Activated CD8-positive, alpha-beta memory T cell treated with anti-CD3 and anti-CD28 coated beads for 36 hours (primary cell): ENCODE measurements around the gene AARS1. TPM values are rescaled to one million over a fixed set of nuclear protein-coding genes. Genes with fewer than 3 reads are reported as not detected.
"Not testable (repeated sequence)": the region's sequence is repeated elsewhere in the genome, so short reads cannot be mapped to it uniquely, and the experiment has no call there.

Experiments
- CTCF ChIA-PET: fragments of 350-600 bp; sonication (Branson Sonifier 250); formaldehyde crosslinking; loops from one replicate; lab custom pipeline; 2021; ENCODE audit warnings: antibody characterized with exemption; lab: Charles Lee
- POLR2A ChIA-PET: fragments of 350-600 bp; sonication (Branson Sonifier 250); formaldehyde crosslinking; loops from one replicate; lab custom pipeline; 2021; ENCODE audit warnings: antibody characterized with exemption; lab: Charles Lee
- total RNA-seq, 2 experiments: library from RNA; stranded (reverse); gene quantifications; one replicate each; pipeline ENCODE4 v1.2.3, GENCODE V29; 2021

Gene AARS1
- 100 to 1,000 TPM; 162 to 164 TPM for total RNA-seq

DNA sequence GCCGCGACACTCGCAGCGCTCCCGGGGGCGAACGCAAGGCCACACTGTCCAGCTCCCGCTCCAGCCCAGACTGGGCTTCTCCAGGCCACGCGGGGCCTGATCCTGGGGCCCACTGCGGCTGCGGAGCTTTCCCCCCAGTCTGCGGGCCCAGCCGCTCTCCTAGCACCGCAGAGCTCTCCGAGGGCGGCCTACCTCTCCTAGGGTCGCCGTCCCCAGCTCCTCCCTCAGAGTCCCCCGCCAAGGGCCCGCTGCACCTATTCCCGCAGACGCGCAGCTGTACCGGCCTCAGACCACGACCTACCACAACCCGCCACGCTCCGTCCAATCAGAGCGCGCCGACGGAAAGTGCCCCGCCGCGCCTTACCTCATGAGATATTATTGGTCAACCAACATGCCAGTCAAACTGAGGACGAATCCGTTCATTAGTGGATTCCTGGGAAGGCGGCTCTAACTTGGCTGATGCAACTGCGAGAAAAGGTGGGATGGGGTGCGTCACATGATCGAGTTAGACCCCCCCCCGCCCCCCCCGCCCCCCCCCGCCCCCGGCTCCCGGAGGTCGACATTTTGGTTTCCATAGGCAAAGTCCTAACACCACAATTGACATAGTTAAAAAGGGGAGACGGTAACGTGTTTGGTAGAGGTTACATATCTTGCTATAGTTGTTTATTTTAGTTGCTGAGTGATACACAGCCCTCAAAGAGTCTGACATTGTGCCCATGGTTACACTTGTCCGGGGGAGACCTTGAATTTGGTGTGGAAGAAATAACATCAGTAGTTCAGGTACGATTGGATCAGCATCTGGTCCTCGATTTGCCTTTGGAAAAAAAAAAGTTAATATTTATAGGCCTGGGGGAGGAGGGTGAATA is at the start of gene AARS1:
AARS1 (minus strand) TSS at position 278 of the 866 bp plus-strand sequence. CDS start 6,743 bp downstream, outside the sequence.
- CTCF ChIA-PET: interaction anchor here (0.5 to 1.1 kb wide), 7 partner anchors 9 to 40 kb away, joined by 3 to 6 read pairs (median 3); partner anchors contain the start of gene EXOSC6
- POLR2A ChIA-PET: interaction anchor here (0.5 to 2.5 kb wide), 12 partner anchors 10 to 1304 kb away, joined by 3 to 37 read pairs (median 4); partner anchors contain the start of genes COG4, DDX19A, DDX19B and EXOSC6

DNA sequence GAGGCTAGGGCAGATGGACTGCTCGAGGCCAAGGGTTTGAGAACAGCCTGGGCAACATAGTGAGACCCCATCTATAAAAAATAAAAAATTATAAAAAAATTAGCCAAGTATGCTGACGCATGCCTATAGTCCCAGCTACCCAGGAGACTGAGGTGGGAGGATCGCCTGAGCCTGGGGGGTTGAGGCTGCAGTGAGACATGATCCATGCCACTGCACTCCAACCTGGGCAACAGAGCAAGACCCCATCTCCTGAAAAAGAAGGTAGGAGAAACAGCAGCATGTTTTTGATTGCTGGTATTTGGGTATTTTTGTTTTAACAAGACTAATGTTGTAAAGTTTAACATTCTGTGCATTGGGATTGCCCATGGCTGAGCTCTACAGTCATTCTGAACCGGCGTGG is 48.5 kb upstream of the AARS1 start:
- ChIA-PET POLR2A (no interaction called here), CTCF (no interaction called here)

DNA sequence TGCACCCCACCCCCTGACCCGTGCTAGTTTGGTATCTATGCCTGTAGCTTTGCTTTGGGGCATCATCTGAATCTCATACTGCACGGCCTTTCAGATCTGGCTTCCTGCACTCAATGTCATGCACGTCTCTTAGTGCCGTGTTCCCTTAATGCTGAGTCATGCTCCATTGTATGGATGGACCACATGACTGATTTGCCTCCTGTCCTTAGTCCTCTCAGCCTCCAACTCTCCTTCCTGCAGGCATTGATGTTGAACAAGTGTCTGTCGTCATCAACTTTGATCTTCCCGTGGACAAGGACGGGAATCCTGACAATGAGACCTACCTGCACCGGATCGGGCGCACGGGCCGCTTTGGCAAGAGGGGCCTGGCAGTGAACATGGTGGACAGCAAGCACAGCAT is 43.4 kb upstream of the AARS1 start:
- CTCF ChIA-PET, POLR2A ChIA-PET: not testable (repeated sequence)

DNA sequence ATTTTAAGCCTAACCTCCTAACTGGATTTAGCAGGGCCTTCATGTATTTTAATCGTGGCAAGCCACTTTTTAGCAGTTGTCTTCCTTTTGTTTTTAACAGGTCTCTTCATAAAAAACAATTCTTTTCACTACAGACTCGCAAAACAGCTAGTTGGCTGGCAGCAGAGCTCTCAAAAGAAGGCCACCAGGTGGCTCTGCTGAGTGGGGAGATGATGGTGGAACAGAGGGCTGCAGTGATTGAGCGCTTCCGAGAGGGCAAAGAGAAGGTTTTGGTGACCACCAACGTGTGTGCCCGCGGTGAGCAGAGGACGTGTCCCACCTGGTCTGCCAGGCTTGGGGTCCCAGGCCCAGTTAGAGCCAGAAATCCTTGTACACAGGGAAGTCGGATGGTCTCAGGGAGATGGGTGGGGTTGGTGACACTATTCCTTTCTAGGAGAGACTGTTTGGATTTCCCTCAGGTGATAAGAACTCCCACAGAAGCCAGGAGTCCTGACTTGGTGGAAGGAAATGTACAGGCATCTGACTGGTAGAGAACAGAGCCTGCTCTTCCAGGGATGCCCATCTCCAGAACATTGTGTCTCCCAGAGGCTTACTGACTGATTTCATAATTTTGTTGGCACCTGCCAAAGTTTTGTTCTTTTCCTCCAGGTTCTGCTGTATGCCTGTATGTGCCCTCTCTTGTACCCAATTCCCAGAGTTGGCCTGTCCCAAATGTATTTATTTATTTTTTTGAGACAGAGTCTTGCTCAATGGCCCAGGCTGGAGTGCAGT is 42.5 kb upstream of the AARS1 start:
- ChIA-PET CTCF (interaction anchor here (1.0 kb wide), 1 partner anchor 322 kb away, joined by 3 read pairs; no protein-coding TSS in a partner anchor), POLR2A (interaction anchor here (1.7 kb wide), 1 partner anchor 15 kb away, joined by 4 read pairs; the partner anchor contains the start of gene DDX19A)

DNA sequence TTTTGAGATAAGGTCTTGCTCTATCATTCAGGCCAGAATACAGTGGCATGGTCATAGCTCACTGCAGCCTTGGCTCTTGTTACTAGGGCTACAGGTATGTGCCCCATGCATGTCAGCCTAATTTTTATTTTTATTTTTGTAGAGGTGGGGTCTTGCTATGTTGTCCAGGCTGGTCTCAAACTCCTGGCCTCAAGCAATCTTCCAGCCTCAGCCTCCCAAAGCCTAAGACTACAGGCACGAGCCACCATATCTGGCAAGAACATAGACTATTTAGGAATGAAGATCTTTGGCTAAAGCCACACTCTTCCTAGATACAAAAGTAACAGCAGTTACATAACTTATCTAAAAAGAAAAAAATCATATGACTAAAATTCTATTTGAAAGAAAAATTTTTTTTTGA is 41.8 kb upstream of the AARS1 start:
- POLR2A ChIA-PET: interaction anchor here (1.7 kb wide), 1 partner anchor 16 kb away, joined by 4 read pairs; the partner anchor contains the start of gene DDX19A
- CTCF ChIA-PET: interaction anchor here (0.6 kb wide), 2 partner anchors 62 to 342 kb away, joined by 3 read pairs; no protein-coding TSS in a partner anchor

DNA sequence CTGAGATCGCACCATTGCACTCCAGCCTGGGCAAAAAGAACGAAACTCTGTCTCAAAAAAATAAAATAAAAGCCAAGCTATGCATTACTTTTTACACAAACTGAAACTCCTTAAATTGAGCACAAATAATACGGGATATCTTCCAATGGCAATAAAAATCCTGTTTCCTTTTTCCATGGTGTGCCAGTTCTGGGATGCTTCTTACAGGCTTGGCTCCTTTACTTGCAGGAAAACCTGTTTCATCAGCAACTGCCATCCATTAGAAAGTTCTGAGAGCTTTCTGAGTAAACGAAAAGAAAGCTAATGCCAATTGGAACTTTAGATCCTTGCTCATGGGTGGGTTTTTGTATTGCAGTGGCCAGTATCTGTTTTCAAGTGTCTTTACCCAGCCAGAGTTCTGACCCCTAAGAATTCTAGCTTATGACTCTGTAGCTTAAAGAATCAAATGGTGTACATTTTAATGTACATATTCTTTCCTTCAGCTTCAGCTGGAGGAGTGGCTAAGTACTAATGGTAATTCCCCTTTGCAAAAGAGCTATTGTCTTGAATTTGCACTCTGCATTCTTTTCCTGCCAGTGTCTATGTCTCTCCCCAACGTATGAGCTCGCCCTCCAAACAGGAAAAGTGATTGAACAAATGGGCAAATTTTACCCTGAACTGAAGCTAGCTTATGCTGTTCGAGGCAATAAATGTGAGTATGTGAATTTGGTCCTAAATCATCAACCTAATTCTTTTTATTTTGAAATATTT is 35.9 kb upstream of the AARS1 start:
- ChIA-PET CTCF (no interaction called here), POLR2A (no interaction called here)

DNA sequence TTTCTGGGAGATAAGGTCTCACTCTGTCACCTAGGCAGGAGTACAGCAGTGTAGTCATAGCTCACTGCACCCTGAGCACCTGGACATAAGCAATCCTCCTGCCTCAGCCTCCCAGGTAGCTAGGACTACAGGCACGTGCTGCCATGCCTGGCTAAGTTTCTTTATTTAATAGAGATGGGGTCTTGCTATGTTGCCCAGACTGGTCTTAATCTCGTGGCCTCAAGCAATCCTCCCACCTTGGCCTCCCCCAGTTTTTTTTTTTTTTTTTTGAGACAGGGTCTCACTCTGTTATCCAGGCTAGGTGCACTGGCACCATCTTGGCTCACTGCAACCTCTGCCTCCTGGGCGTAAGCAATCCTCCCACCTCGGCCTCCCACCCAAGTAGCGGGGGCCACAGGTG is 30.8 kb upstream of the AARS1 start:
- ChIA-PET CTCF (no interaction called here), POLR2A (no interaction called here)

DNA sequence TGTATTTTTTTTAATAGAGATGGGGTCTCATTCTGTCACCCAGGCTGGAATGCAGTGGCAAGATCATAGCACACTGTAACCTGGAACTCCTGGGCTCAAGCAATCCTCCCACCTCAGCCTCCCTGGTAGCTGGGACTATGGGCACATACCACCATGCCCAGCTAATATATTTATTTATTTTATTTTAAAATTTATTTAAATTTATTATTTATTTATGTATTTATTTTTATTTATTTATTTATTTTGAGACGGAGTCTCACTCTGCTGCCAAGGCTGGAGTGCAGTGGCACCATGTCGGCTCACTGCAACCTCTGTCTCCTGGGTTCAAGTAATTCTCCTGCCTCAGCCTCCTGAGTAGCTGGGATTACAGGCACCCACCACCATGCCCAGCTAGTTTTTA is 18.4 kb upstream of the AARS1 start:
- POLR2A ChIA-PET: not testable (repeated sequence)

DNA sequence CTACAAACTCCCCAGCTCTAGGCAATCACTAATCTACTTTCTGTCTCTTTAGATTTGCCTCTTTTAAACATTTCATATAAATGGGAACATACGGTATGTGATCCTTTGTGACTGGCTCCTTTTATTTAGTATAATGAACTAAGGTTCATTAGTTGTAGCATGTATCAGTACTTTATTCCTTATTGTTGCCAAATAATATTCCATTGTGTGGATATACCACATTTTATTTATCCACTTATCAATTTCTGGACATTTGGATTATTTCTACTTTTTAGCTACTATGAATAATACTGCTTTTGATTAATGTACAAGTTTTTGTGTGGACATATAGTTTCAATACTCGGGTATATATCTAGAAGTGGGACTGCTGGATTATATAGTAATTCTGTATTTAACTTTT is 17.6 kb upstream of the AARS1 start:
- ChIA-PET POLR2A (no interaction called here), CTCF (interaction anchor here (0.8 to 1.2 kb wide), 3 partner anchors 9 to 23 kb away, joined by 3 read pairs; no protein-coding TSS in a partner anchor)

More for the DNA sequence above, 18.4 kb upstream of the AARS1 start:
- CTCF ChIA-PET: interaction anchor here (1.1 to 1.3 kb wide), 3 partner anchors 10 to 45 kb away, joined by 3 read pairs; no protein-coding TSS in a partner anchor

DNA sequence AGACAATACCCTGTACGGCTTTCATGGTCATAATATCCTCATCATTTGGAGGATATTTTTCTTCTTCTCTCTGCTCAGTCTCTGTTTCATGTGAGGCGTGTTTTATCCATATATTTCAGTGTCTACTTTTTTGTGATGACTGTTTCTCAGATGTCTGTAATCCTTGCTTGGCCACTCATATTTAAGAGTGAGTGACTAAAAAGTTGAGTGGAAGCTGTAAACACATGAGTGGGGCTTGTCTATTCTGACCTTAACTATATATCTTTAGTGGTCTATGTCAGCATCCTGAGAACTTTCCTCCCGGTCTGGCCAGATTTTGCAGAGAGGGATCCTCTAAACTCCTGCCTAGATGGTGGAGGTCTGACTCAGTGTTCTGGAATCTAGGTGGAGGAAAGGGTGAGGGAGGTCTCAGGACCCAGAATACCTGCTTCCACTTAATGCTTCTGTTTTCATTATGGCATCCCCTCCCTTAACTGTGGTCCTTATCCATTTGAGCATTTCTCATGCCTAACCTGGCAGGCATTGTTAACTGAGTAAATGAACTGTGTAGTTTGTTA is 15.7 kb upstream of the AARS1 start:
- CTCF ChIA-PET: interaction anchor here (0.6 kb wide), 1 partner anchor 1565 kb away, joined by 3 read pairs; no protein-coding TSS in a partner anchor
- POLR2A ChIA-PET: no interaction called here

DNA sequence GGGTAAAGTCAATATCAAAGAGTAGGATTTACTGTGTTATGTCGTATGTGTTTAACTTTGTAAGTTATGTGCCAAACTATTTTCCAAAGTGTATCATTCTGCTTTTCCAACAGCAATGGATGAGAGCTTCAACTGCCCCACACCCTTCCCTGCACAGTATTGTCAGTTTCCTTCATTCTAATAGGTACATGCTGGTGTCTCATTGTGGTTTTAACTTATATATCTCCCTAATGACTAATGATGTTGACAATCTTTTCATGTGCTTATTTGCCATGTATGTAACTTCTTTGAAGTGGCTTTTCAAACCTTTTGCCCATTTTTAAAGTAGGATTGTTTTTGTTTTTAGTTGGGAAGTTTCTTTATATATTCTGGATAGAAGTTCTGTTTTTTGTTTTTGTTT is 13.4 kb upstream of the AARS1 start:
- ChIA-PET POLR2A (interaction anchor here (0.6 kb wide), 1 partner anchor 189 kb away, joined by 7 read pairs; no protein-coding TSS in a partner anchor), CTCF (no interaction called here)

DNA sequence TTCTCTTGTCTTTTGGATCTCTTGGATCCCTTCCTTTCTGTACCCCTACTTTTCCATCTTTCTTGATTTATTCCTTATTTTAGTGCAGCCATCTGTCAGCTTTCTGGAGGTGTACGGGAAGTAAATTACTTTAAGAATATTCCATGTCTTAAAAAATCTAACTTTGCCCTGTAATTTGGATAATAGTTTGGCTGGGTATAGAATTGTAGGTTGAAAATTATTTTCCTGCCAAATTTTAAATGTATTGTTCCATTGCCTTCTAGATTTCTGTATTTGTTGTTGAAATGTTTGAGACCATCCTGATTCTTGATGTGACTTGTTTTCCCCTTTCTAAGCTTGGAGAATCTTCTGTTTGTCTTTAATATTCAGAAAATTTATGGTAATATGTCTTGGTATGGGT is 11.8 kb upstream of the AARS1 start:
- ChIA-PET POLR2A (no interaction called here), CTCF (no interaction called here)

DNA sequence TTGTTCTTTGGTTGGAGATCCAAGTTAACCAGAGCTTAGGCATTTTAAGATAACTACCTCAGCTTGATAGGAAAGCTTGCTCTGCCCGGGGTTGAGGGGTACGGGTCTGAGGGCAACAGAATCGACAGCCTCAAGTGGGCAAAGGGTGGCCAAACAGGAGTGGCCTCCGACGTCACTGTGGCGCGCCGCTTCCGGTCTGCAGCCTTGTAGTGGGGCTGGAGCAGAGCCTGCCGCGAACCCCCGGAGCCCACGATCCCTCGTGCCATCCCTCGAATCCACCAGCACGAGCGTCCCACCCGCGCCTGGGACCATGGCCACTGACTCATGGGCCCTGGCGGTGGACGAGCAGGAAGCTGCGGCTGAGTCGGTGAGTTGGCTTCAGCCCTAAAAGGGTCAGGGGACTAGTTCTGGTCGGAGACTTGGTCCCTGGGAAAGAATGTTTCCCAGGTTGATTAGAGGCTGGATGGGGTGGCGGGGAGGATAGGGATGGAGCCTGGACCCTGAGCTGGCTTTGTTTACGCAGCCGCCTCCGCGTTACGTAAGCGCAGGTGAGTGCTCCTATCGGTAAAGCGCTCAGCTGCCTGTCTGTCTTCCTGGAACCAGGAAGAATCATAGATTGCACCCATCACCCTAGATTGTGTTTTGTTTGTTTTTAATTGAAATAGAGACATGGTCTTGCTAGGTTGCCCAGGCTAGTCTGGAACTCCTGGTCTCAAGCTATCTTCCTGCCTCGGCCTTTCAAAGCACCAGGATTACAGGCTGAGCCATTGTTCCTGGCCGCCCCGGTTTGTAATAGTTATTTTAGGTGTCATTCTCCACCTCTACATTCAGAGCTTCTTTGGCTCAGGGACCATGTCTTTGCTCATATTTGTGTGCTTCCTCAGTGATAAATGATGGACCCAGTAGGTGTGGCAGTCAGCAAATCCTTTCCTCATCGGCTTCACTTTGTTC is 10.0 kb upstream of the AARS1 start, which contains the start of gene DDX19B:
DDX19B (plus strand) TSS at position 199 of the 951 bp plus-strand sequence; CDS start at position 311, 112 bp downstream.
- CTCF ChIA-PET: interaction anchor here (0.9 to 1.7 kb wide), 6 partner anchors 8 to 265 kb away, joined by 3 to 5 read pairs (median 4); partner anchors contain the start of genes AARS1 and DDX19A
- POLR2A ChIA-PET: interaction anchor here (0.5 to 2.2 kb wide), 4 partner anchors 10 to 81 kb away, joined by 3 to 37 read pairs (median 8); partner anchors contain the start of genes AARS1 and DDX19A

DNA sequence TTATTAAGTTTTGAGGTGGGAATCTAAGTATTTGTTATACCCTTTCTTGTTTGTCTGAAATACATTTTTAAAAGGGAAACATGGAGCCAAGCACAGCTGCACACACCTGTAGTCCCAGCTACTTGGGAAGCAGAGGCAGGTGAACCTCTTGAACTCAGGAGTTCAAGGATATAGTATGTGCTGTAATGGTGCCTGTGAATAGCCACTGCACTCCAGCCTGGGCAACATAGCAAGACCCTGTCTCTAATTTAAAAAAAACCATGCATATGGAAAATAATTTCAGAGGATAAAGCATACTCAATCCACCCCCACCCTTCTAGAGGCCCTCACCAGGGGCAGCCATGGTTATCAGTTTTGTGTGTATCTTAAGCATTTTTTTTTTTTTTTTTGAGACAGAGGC is 6.3 kb upstream of the AARS1 start:
- ChIA-PET POLR2A (interaction anchor here (0.7 to 0.8 kb wide), 2 partner anchors 114 to 239 kb away, joined by 5 to 7 read pairs; no protein-coding TSS in a partner anchor), CTCF (interaction anchor here (1.2 to 2.0 kb wide), 2 partner anchors 14 to 51 kb away, joined by 3 to 7 read pairs; partner anchors contain the start of gene DDX19A)

DNA sequence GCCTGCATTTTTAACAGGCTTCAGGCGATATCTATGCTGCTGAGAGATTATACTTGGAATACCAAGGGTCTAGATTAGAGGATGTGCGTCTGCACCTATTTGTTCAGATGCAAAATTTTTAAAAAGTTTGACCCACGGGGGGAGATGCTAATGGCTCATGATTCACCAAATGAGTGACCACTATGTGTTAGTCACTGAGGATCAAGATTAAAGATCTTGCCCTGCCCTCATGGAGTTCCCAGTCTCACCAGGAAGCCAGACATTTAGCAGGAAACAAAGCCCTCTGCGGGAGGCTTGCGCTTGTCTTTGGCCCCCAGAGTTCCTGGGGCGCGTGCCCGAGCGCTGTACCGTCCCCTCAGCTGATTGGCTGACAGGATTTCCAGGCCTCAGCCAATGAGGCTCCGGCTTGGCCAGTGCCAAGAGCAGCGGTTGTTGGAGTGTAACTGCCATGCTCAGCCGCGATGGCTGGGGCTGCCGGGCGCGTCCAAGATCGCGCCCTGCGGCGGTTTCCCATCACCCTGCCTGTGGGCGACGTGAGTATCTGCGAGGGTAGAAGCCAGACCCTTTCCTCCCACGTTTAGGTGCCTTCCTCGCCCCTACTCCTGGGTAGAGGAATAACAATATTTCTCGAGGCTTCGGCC is 5.2 kb upstream of the AARS1 start:
- CTCF ChIA-PET: interaction anchor here (0.7 to 2.0 kb wide), 2 partner anchors 52 to 138 kb away, joined by 7 to 8 read pairs; partner anchors contain the start of gene DDX19A
- POLR2A ChIA-PET: no interaction called here

DNA sequence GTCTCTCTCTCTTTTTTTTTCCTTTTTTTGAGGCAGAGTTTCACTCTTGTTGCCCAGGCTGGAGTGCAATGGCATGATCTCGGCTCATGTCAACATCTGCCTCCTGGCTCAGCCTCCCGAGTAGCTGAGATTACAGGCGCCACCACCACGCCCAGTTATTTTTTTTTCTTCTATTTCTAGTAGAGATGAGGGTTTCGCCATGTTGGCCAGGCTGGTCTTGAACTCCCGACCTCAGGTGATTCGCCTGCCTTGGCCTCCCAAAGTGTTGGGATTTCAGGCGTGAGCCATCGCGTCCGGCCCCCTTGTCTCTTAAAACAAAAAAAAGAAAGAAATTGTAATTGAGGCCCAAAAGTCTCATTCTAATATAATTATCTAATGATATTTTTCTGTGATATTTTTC is 2.8 kb upstream of the AARS1 start:
- CTCF ChIA-PET, POLR2A ChIA-PET: not testable (repeated sequence)
